Panc1 (cell line): ENCODE results near the gene SLC9A9.

ENCODE experiments used
- CTCF ChIP-seq: fragments of 450-650 bp; IDR thresholded peaks from 2 replicates; pipeline ENCODE4 v1.5.1; 2017; ENCODE audit warnings: mild to moderate bottlenecking
- REST ChIP-seq, 2 experiments: IDR thresholded peaks; 2 replicates each; pipeline ENCODE4 v1.6.1; 2011 to 2012; ENCODE audit warnings: low read depth in 2 of 2, control low read depth in 1 of 2, low read length in 1 of 2, mild to moderate bottlenecking in 1 of 2, moderate library complexity in 1 of 2; ENCODE audit not compliant: insufficient read depth in 1 of 2

GRCh38 chr3:143839980-143840379, 8.3 kb downstream of the SLC9A9 start:
- no peak for TF ChIP-seq CTCF
- TF ChIP-seq REST (IDR thresholded peaks at IDR 0.05; ENCODE audit: insufficient read depth in 1 of 2, low read depth in 2 of 2, low read length in 1 of 2): no peak
